Lower lobe of right lung (tissue), 2 donors: ENCODE results near the gene VKORC1. TPM values are rescaled to one million over a fixed set of nuclear protein-coding genes. Genes with fewer than 3 reads are reported as not detected.
A peak's percentile ranks its signal among the peaks of the same experiment; 100 is the strongest.

Experiments
- ATAC-seq, 2 donors: fragments of 200-7000 bp; cut with Tn5 transposase; one replicate each; pipeline ENCODE4 v1.9.1; 2020 to 2022; ENCODE audit warnings: mild to moderate bottlenecking in 2 of 2, moderate library complexity in 2 of 2
- DNase-seq: peaks from one replicate; pipeline ENCODE4 v3.0.0-alpha.2; 2020
- H3K27ac ChIP-seq: fragments of 200-600 bp; one replicate; pipeline ENCODE4 v1.8.0; 2022
- H3K27me3 ChIP-seq: fragments of 200-600 bp; one replicate; pipeline ENCODE4 v1.8.0; 2022; ENCODE audit warnings: low read depth
- H3K36me3 ChIP-seq: fragments of 200-600 bp; one replicate; pipeline ENCODE4 v1.8.0; 2022; ENCODE audit warnings: mild to moderate bottlenecking
- H3K4me1 ChIP-seq: fragments of 200-600 bp; one replicate; pipeline ENCODE4 v1.8.0; 2022
- H3K4me3 ChIP-seq: fragments of 200-600 bp; one replicate; pipeline ENCODE4 v1.8.0; 2022; ENCODE audit warnings: mild to moderate bottlenecking
- H3K9me3 ChIP-seq: fragments of 200-600 bp; one replicate; pipeline ENCODE4 v1.8.0; 2022
- CTCF ChIP-seq: fragments of 200-600 bp; IDR thresholded peaks from one replicate; pipeline ENCODE4 v1.8.0; 2022; ENCODE audit warnings: antibody characterized with exemption, mild to moderate bottlenecking
- intact Hi-C: fragments of 100-400 bp; cut with DNase I; formaldehyde crosslinking; loops from one replicate; pipeline ENCODE4 v1.11.0; 2022
- total RNA-seq: library from RNA; stranded (reverse); fragmentation: NEBNext Ultra II Directional; extraction: Animal tissue kit (Norgen Biotek cat#: 25700); gene quantifications from one replicate; pipeline ENCODE4 v1.2.1, GENCODE V29; 2021
- donor health status: DM: no; HTN: yes; CAD: no; lungs with severe emphysema.

VKORC1 gene
- total RNA-seq, 1 donor from 2014 or later, result 65.6 TPM

- H3K4me1 ChIP-seq, result peaks cover 41% of the 10 kb centered on the region
- intact Hi-C loops, result no loop called here
These were observed 19.9 kb upstream of the VKORC1 start for GRCh38 chr16:31114468-31114867.

GRCh38 chr16:31113121-31114120 is 18.8 kb upstream of the VKORC1 start:
- intact Hi-C loops, result no loop called here
- Histone ChIP-seq H3K27ac (peak overlapping the region; percentile 57), H3K4me1 (peaks cover 40% of the 10 kb centered on the region), H3K9me3 (no peaks in the 10 kb centered on the region), H3K4me3 (no peak overlapping the region), H3K27me3 (no peaks in the 10 kb centered on the region), H3K36me3 (peaks cover 38% of the 10 kb centered on the region)
- no peak for ATAC-seq
- DNase-seq, result no peak
- no peak for TF ChIP-seq CTCF

More at GRCh38 chr16:31114468-31114867, 19.9 kb upstream of the VKORC1 start:
- Histone ChIP-seq H3K4me3 (no peak overlapping the region), H3K9me3 (no peaks in the 10 kb centered on the region), H3K36me3 (peaks cover 38% of the 10 kb centered on the region), H3K27ac (no peak overlapping the region), H3K27me3 (no peaks in the 10 kb centered on the region)
- ATAC-seq (no peak), DNase-seq (no peak)
- TF ChIP-seq CTCF, result no peak

- Histone ChIP-seq H3K36me3 (peaks cover 38% of the 10 kb centered on the region), H3K27ac (peak overlapping the region; percentile 57), H3K27me3 (no peaks in the 10 kb centered on the region), H3K4me1 (peaks cover 37% of the 10 kb centered on the region), H3K9me3 (no peaks in the 10 kb centered on the region), H3K4me3 (no peak overlapping the region)
- intact Hi-C loops, result no loop called here
- DNase-seq (no peak), ATAC-seq (no peak)
- TF ChIP-seq CTCF, result no peak
These were observed 18.1 kb upstream of the VKORC1 start for GRCh38 chr16:31112711-31113110.

GRCh38 chr16:31111881-31112466 is 17.4 kb upstream of the VKORC1 start:
- no peaks in the 10 kb centered on the region for H3K27me3 ChIP-seq
- no peak for TF ChIP-seq CTCF
- no peaks in the 10 kb centered on the region for H3K9me3 ChIP-seq
- H3K36me3 ChIP-seq, result peaks cover 38% of the 10 kb centered on the region
- ATAC-seq, result no peak
- H3K4me3 ChIP-seq, result no peak overlapping the region
- intact Hi-C loops, result no loop called here
- H3K4me1 ChIP-seq, result peaks cover 37% of the 10 kb centered on the region
- no peak overlapping the region for H3K27ac ChIP-seq
- no peak for DNase-seq

GRCh38 chr16:31110106-31111034 is 15.8 kb upstream of the VKORC1 start:
- intact Hi-C loops, result no loop called here
- Histone ChIP-seq H3K36me3 (peaks cover 38% of the 10 kb centered on the region), H3K27ac (no peak overlapping the region), H3K27me3 (no peaks in the 10 kb centered on the region), H3K4me3 (no peak overlapping the region), H3K4me1 (peaks cover 40% of the 10 kb centered on the region), H3K9me3 (no peaks in the 10 kb centered on the region)
- DNase-seq (no peak), ATAC-seq (no peak)
- no peak for TF ChIP-seq CTCF
